ENCODE results near the gene RPS6KC1. TPM values are rescaled to one million over a fixed set of nuclear protein-coding genes. Genes with fewer than 3 reads are reported as not detected.

The RPS6KC1 gene
- total RNA-seq, 1 experiment from 2014 or later = 16.9 TPM

DNA sequence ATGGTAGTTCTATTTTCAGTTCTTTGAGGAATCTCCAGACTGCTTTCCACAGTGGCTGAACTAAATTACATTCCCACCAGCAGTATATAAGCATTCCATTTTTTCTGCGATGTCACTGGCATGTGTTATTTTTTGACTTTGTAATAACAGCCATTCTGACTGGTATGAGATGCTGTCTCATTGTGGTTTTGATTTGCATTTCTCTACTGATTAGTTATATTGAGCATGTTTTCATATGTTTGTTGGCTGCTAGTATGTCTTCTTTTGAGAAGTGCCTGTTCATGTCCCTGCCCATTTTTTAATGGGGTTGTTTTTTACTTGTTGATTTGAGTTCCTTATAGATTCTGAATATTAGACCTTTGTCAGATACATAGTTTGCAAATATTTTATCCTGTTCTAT lies 87.9 kb downstream of the RPS6KC1 start:
- Histone ChIP-seq H2BK120ac (ENCODE audit: low read depth, low read length, poor library complexity, severe bottlenecking) (no peak overlapping the region), H3T11ph (ENCODE audit: low read length) (no peak overlapping the region), H2BK15ac (ENCODE audit: low read depth, low read length) (no peak overlapping the region), H2AK5ac (ENCODE audit: insufficient read length, low read length) (no peak overlapping the region), H2BK12ac (ENCODE audit: insufficient read length, low read depth, low read length) (no peak overlapping the region), H3K9me3 (ENCODE audit: control insufficient read depth, low read depth, low read length) (no peaks in the 10 kb centered on the region), H3K27me3 (ENCODE audit: insufficient read depth, low read length) (no peaks in the 10 kb centered on the region), H3K79me1 (ENCODE audit: insufficient read depth, low read depth, low read length, poor library complexity, severe bottlenecking) (no peaks in the 10 kb centered on the region), H3K4me2 (ENCODE audit: insufficient read depth, insufficient read length, low read length) (no peak overlapping the region), H3K23ac (ENCODE audit: insufficient read length, low read depth, low read length) (no peak overlapping the region), H3K4ac (ENCODE audit: low read depth, low read length) (no peak overlapping the region), H3K27ac (ENCODE audit: insufficient read length, low read depth, low read length) (no peak overlapping the region), H3K18ac (ENCODE audit: insufficient read length, low read depth, low read length) (no peak overlapping the region), H2AFZ (ENCODE audit: low read length) (no peak overlapping the region), H3K14ac (ENCODE audit: insufficient read depth, low read length) (no peak overlapping the region), H3K56ac (ENCODE audit: insufficient read length, low read depth, low read length) (no peak overlapping the region), H3K23me2 (ENCODE audit: insufficient read length, low read depth, low read length, poor library complexity, severe bottlenecking) (no peaks in the 10 kb centered on the region), H3K4me1 (ENCODE audit: insufficient read depth, low read length) (no peaks in the 10 kb centered on the region), H4K8ac (replicated peaks; ENCODE audit: insufficient read length, low read depth, low read length) (no peak overlapping the region), H4K20me1 (ENCODE audit: control insufficient read depth, insufficient read depth, insufficient read length) (no peaks in the 10 kb centered on the region), H2BK20ac (ENCODE audit: low read depth, low read length, poor library complexity, severe bottlenecking) (no peak overlapping the region), H3K9ac (ENCODE audit: extremely low read depth, insufficient read length, low read length) (no peak overlapping the region), H3K79me2 (ENCODE audit: insufficient read depth, low read length) (no peaks in the 10 kb centered on the region), H4K5ac (ENCODE audit: insufficient read length, low read depth, low read length) (no peak overlapping the region), H4K91ac (ENCODE audit: insufficient read length, low read depth, low read length) (no peak overlapping the region), H2BK5ac (ENCODE audit: insufficient read length, low read length) (no peak overlapping the region)
- H3K9me3 Mint-ChIP-seq = peaks cover 0 to 2% of the 10 kb centered on the region in 2 experiments; a peak in 1 of 5 replicates
- no peaks in the 10 kb centered on the region for H3K27me3 Mint-ChIP-seq (ENCODE audit: low read depth)
- TF ChIP-seq, protein P1, sequence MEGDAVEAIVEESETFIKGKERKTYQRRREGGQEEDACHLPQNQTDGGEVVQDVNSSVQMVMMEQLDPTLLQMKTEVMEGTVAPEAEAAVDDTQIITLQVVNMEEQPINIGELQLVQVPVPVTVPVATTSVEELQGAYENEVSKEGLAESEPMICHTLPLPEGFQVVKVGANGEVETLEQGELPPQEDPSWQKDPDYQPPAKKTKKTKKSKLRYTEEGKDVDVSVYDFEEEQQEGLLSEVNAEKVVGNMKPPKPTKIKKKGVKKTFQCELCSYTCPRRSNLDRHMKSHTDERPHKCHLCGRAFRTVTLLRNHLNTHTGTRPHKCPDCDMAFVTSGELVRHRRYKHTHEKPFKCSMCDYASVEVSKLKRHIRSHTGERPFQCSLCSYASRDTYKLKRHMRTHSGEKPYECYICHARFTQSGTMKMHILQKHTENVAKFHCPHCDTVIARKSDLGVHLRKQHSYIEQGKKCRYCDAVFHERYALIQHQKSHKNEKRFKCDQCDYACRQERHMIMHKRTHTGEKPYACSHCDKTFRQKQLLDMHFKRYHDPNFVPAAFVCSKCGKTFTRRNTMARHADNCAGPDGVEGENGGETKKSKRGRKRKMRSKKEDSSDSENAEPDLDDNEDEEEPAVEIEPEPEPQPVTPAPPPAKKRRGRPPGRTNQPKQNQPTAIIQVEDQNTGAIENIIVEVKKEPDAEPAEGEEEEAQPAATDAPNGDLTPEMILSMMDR (conservative IDR thresholded peaks at IDR 0.05) = no peak
- no peak overlapping the region for H3K27ac Mint-ChIP-seq
- no CpG with 5 or more reads among the region's 1 CpG for WGBS (ENCODE audit: extremely low coverage, insufficient read length, low lambda C conversion rate)
- H3K4me1 Mint-ChIP-seq = peaks cover 8 to 19% of the 10 kb centered on the region in 2 experiments; a peak in 3 of 4 replicates
- no peak for DNase-seq
- H3K4me3 Mint-ChIP-seq = no peak overlapping the region
- no peaks in the 10 kb centered on the region; a peak in 3 of 7 replicates for H3K36me3 Mint-ChIP-seq (ENCODE audit: insufficient read depth in 1 of 3, low read depth in 3 of 3)

All from H9 (cell line).